Prostate gland (tissue), 2 donors: Measurements from ENCODE around the gene CRMP1. TPM values are rescaled to one million over a fixed set of nuclear protein-coding genes. Genes with fewer than 3 reads are reported as not detected.

ENCODE experiments used
- DNase-seq: peaks from one replicate; pipeline ENCODE4 v3.0.0-alpha.2; 2019; ENCODE audit warnings: low spot score
- H3K27ac ChIP-seq, 2 donors: fragments of 200-600 bp; sonication (generic); 2 replicates each; pipeline ENCODE4 v1.5.1; 2017 to 2019
- H3K27me3 ChIP-seq: fragments of 200-600 bp; sonication (generic); replicated peaks from 2 replicates; pipeline ENCODE4 v1.5.1; 2019; ENCODE audit not compliant: insufficient read depth
- H3K36me3 ChIP-seq, 2 donors: fragments of 200-600 bp; sonication (generic); 1 replicate in 1 of 2; 2 replicates in 1 of 2; pipeline versions ENCODE4 v1.5.1 to v1.8.1; 2017 to 2019
- H3K4me1 ChIP-seq: fragments of 200-600 bp; sonication (generic); replicated peaks from 2 replicates; pipeline ENCODE4 v1.5.1; 2019
- H3K4me3 ChIP-seq, 2 donors: fragments of 200-600 bp; sonication (generic); 2 replicates each; pipeline ENCODE4 v1.5.1; 2017 to 2019
- H3K9me3 ChIP-seq: fragments of 200-600 bp; sonication (generic); 2 replicates; pipeline ENCODE4 v1.5.1; 2017
- CTCF ChIP-seq, 4 experiments: fragments of 200-600 bp in 2 of 4; fragments of 450-650 bp in 2 of 4; sonication (generic) in 2 of 4; IDR thresholded peaks; 1 replicate in 3 of 4; 2 replicates in 1 of 4; pipeline ENCODE4 v1.5.1; 2016 to 2019; ENCODE audit warnings: antibody characterized with exemption in 4 of 4, mild to moderate bottlenecking in 2 of 4, moderate library complexity in 2 of 4
- POLR2A ChIP-seq: fragments of 450-650 bp; IDR thresholded peaks from one replicate; pipeline ENCODE4 v1.6.1; 2016; ENCODE audit warnings: antibody characterized with exemption, mild to moderate bottlenecking
- POLR2AphosphoS5 ChIP-seq: sonication (generic); formaldehyde crosslinking; IDR thresholded peaks from one replicate; pipeline ENCODE4 v1.6.1; 2017; ENCODE audit warnings: antibody characterized with exemption
- whole genome bisulfite sequencing: methylation state at CpG from one replicate; pipeline ENCODE4 v1.1.5; 2018; 5-methylcytosine and 5-hydroxymethylcytosine counted together
- intact Hi-C: fragments of 100-400 bp; cut with DNase I; formaldehyde crosslinking; loops from one replicate; pipeline ENCODE4 v1.14.2; 2022
- total RNA-seq, 2 donors: library from RNA; depleted of rRNA; stranded (reverse); fragments of >200 nt; gene quantifications; one replicate each; pipeline ENCODE4 v1.1.0, GENCODE V29; 2016

The CRMP1 gene
- total RNA-seq, 2 donors from 2014 or later, result 1.4 to 6.0 TPM

- 18% methylated on average over 5 of the region's 5 CpGs for WGBS
- Histone ChIP-seq H3K27ac (no peak overlapping the region), H3K36me3 (no peaks in the 10 kb centered on the region), H3K4me3 (no peak overlapping the region), H3K9me3 (no peaks in the 10 kb centered on the region), H3K27me3 (peaks cover 4% of the 10 kb centered on the region), H3K4me1 (no peaks in the 10 kb centered on the region)
- TF ChIP-seq POLR2AphosphoS5 (no peak), POLR2A (no peak), CTCF (IDR thresholded peaks at IDR 0.05) (no peak)
- DNase-seq, result no peak
- intact Hi-C loops, result no loop called here
Observed at GRCh38 chr4:5906191-5906590, 13.3 kb upstream of the CRMP1 start.

DNA sequence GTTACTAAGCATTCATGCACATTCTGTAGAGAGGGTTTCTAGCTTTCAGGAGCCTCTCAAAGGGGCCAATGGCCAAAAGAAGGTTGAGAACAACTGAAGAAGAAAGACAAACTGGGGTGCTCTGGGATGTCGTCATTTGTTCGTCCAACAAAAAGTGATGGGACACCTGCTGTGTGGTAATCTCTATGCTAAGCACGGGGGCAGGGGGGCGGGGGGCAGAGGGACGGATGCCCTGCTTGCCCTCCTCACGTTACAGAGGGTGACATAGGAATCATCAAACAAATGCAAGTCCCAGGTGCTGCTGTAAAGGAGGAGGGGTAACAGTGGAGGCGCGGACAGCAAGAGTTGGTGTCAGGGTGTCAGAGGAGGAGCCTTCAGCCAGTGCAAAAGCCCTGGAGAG, 12.8 kb upstream of the CRMP1 start:
- no peak for DNase-seq
- TF ChIP-seq CTCF (IDR thresholded peaks at IDR 0.05) (no peak), POLR2AphosphoS5 (no peak), POLR2A (no peak)
- WGBS, result 6% methylated on average over 8 of the region's 8 CpGs
- Histone ChIP-seq H3K9me3 (no peaks in the 10 kb centered on the region), H3K4me3 (no peak overlapping the region), H3K36me3 (no peaks in the 10 kb centered on the region), H3K27me3 (peaks cover 4% of the 10 kb centered on the region), H3K27ac (no peak overlapping the region), H3K4me1 (no peaks in the 10 kb centered on the region)
- intact Hi-C loops, result no loop called here

DNA sequence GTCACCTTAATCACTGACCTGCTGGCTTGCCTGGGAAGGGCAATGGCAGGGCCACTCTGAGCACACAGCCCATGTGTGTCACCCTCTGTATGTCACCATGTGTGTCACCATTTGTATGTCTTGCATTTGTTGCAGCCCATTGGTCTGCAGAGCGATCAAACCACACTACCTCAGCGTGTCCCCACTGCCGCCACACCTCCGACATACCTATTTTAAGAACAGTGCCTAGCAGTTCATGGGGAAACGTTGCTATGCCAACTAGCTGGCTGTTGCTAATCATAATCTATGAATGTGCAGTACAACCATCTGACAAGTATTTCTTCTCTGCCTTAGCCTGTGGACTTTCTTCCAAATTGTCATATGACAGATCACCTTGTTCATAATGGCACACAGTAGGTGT, 8.0 kb upstream of the CRMP1 start:
- TF ChIP-seq POLR2A, result no peak
- no peak for TF ChIP-seq POLR2AphosphoS5
- 74% methylated on average over 5 of the region's 5 CpGs for WGBS
- H3K9me3 ChIP-seq, result no peaks in the 10 kb centered on the region
- H3K27me3 ChIP-seq, result peaks cover 6% of the 10 kb centered on the region
- H3K4me3 ChIP-seq, result no peak overlapping the region
- no peaks in the 10 kb centered on the region for H3K4me1 ChIP-seq
- intact Hi-C loops, result no loop called here
- no peak overlapping the region for H3K27ac ChIP-seq
- DNase-seq, result no peak
- no peaks in the 10 kb centered on the region for H3K36me3 ChIP-seq

DNA sequence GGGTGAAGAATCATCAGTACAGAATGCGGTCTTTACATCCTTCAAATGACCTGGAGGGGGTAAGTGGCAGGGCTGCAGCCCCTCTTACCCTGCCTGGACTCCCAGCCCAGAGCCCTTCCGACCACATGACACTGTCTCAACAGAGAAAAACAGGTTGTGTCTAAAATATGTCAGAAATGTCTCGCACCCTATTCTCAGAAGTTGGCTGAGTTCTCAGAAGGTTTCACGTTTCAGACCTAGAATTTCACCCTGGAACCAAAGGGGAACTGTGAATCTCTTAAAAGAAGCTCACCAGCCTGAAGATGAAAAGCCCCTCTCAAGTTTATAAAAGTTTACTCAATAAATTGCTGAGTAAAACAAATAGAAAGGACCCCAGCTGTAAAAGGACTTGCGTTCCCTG, 7.0 kb upstream of the CRMP1 start:
- H3K4me3 ChIP-seq, result no peak overlapping the region
- DNase-seq, result no peak
- peaks cover 3% of the 10 kb centered on the region for H3K27me3 ChIP-seq
- no peaks in the 10 kb centered on the region for H3K36me3 ChIP-seq
- 27% methylated on average over 5 of the region's 5 CpGs for whole genome bisulfite sequencing
- H3K4me1 ChIP-seq, result no peaks in the 10 kb centered on the region
- no peak overlapping the region for H3K27ac ChIP-seq
- intact Hi-C loops, result no loop called here
- no peaks in the 10 kb centered on the region for H3K9me3 ChIP-seq
- TF ChIP-seq CTCF (IDR thresholded peaks at IDR 0.05), result no peak
- no peak for TF ChIP-seq POLR2AphosphoS5
- TF ChIP-seq POLR2A, result no peak

- Histone ChIP-seq H3K36me3 (no peaks in the 10 kb centered on the region), H3K27ac (no peak overlapping the region), H3K4me3 (no peak overlapping the region), H3K9me3 (no peaks in the 10 kb centered on the region), H3K4me1 (no peaks in the 10 kb centered on the region), H3K27me3 (peaks cover 3% of the 10 kb centered on the region)
- DNase-seq, result no peak
- intact Hi-C loops, result no loop called here
- TF ChIP-seq POLR2AphosphoS5, result no peak
- TF ChIP-seq CTCF (IDR thresholded peaks at IDR 0.05), result no peak
- TF ChIP-seq POLR2A, result no peak
- 79% methylated on average over 1 of the region's 1 CpG for WGBS
Observed at GRCh38 chr4:5899396-5899795, 6.5 kb upstream of the CRMP1 start.
